Esophagus squamous epithelium (tissue), 4 donors: ENCODE data around the gene ST3GAL3.

Experiments
- CTCF ChIP-seq, 6 experiments: fragments of 450-650 bp in 4 of 6; fragments of 200-600 bp in 2 of 6; sonication (generic) in 2 of 6; IDR thresholded peaks; one replicate each; pipeline ENCODE4 v1.5.1; 2016 to 2019; ENCODE audit warnings: antibody characterized with exemption in 6 of 6, mild to moderate bottlenecking in 4 of 6, moderate library complexity in 4 of 6
- POLR2A ChIP-seq, 4 donors: fragments of 450-650 bp; IDR thresholded peaks; one replicate each; pipeline ENCODE4 v1.6.1; 2017; ENCODE audit warnings: antibody characterized with exemption in 4 of 4, mild to moderate bottlenecking in 4 of 4, moderate library complexity in 3 of 4

GRCh38 chr1:43708002-43708410 is 670 bp downstream of the ST3GAL3 start:
- TF ChIP-seq CTCF (IDR thresholded peaks at IDR 0.05), result no peak
- no peak for TF ChIP-seq POLR2A (IDR thresholded peaks at IDR 0.05)
